Tibial nerve (tissue), 4 donors: ENCODE data around the gene HECW1.

ENCODE experiments used
- EP300 ChIP-seq, 2 donors: sonication (generic); formaldehyde crosslinking; IDR thresholded peaks; one replicate each; pipeline ENCODE4 v1.6.1; 2017; ENCODE audit warnings: antibody characterized with exemption in 2 of 2, mild to moderate bottlenecking in 1 of 2
- POLR2A ChIP-seq, 2 donors: fragments of 450-650 bp; IDR thresholded peaks; one replicate each; pipeline ENCODE4 v1.6.1; 2017; ENCODE audit warnings: antibody characterized with exemption in 2 of 2, mild to moderate bottlenecking in 2 of 2, moderate library complexity in 2 of 2
- TF ChIP-seq, protein P1 (sequence below), 5 experiments: fragments of 200-600 bp in 3 of 5; fragments of 450-650 bp in 2 of 5; sonication (generic) in 3 of 5; IDR thresholded peaks; one replicate each; pipeline ENCODE4 v1.5.1; 2016 to 2019; ENCODE audit warnings: antibody characterized with exemption in 5 of 5, mild to moderate bottlenecking in 3 of 5, moderate library complexity in 2 of 5

DNA sequence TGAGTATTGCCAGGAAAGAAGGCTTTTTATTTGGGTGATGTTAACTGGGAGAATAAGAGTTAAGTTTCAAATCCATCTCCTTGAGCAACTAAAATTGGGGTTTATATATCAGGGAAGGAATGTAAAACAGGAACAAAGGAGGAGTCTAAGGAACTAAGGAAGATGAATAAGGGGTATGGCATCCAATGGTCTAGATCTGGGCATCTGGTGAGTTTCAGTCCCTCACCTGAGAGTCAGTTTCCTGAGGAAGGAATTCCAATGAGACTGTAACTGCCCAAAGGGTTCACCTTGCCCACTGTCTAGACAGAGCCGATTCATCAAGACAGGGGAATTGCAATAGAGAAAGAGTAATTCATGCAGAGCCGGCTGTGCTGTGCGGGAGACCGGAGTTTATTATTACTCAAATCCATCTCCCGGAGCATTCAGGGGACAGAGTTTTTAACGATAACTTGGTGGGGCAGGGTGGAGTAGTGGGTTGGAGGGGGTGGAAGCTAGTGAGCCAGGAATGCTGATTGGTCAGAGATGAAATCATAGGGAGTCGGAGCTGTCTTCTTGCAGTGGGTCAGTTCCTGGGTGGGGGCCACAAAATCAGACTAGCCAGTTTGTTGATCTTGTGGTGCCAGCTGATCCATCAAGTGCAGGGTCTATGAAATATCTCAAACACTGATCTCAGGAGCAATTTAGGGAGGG, 282.1 kb downstream of the HECW1 start:
- TF ChIP-seq, protein P1, sequence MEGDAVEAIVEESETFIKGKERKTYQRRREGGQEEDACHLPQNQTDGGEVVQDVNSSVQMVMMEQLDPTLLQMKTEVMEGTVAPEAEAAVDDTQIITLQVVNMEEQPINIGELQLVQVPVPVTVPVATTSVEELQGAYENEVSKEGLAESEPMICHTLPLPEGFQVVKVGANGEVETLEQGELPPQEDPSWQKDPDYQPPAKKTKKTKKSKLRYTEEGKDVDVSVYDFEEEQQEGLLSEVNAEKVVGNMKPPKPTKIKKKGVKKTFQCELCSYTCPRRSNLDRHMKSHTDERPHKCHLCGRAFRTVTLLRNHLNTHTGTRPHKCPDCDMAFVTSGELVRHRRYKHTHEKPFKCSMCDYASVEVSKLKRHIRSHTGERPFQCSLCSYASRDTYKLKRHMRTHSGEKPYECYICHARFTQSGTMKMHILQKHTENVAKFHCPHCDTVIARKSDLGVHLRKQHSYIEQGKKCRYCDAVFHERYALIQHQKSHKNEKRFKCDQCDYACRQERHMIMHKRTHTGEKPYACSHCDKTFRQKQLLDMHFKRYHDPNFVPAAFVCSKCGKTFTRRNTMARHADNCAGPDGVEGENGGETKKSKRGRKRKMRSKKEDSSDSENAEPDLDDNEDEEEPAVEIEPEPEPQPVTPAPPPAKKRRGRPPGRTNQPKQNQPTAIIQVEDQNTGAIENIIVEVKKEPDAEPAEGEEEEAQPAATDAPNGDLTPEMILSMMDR (IDR thresholded peaks at IDR 0.05): no peak
- no peak for TF ChIP-seq POLR2A (IDR thresholded peaks at IDR 0.05)
- no peak for TF ChIP-seq EP300 (IDR thresholded peaks at IDR 0.05)
